GM12891 (cell line): ENCODE measurements around the gene SLC38A7.

Experiments used
- POLR2A ChIP-seq: IDR thresholded peaks from 2 replicates; pipeline ENCODE4 v1.6.1; 2011; ENCODE audit warnings: low read depth, low read length, control low read depth
- POLR2AphosphoS5 ChIP-seq: IDR thresholded peaks from 2 replicates; pipeline ENCODE4 v1.6.1; 2011; ENCODE audit warnings: low read depth, low read length, control low read depth

DNA sequence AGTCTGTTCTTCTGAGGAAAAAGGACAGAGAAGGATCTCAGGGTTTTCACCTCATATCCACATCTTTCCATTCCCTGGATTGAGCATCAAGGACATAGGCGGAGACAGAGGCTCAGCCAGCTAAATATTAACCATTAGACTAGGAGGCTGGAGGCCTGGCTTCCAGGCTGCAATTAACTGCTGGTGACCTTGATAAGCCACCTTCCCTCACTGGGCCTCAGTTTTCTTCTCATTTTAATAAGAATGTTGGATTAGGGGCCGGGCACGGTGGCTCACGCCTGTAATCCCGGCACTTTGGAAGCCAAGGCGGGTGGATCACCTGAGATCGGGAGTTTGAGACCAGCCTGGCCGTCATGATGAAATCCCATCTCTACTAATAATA is 29.4 kb downstream of the SLC38A7 start:
- TF ChIP-seq POLR2AphosphoS5 (no peak), POLR2A (no peak)
